Measurements from ENCODE around the gene CBFA2T3. TPM values are rescaled to one million over a fixed set of nuclear protein-coding genes. Genes with fewer than 3 reads are reported as not detected.

The CBFA2T3 gene
- polyA plus RNA-seq, 1 experiment = not detected

- DNase-seq (ENCODE audit: low read depth) = no peak
- H3K4me3 ChIP-seq (ENCODE audit: low read depth, low read length) = no peak overlapping the region
- TF ChIP-seq CTCF (IDR thresholded peaks at IDR 0.05; ENCODE audit: insufficient read depth, low read depth, low read length) = no peak
- no peaks in the 10 kb centered on the region for H3K36me3 ChIP-seq (ENCODE audit: control insufficient read depth, insufficient read depth, low read length)
- POLR2A ChIA-PET = no interaction called here
- H3K27me3 ChIP-seq (ENCODE audit: control insufficient read depth, insufficient read depth, low read length) = 0 out of 2 replicates have a peak, but pooled peaks cover 2% of the 10 kb centered on the region
- CTCF ChIA-PET = no interaction called here
Measured at GRCh38 chr16:88983165-88983564, 6.2 kb upstream of the CBFA2T3 start.

GRCh38 chr16:88982286-88983084, 5.5 kb upstream of the CBFA2T3 start:
- H3K27me3 ChIP-seq (ENCODE audit: control insufficient read depth, insufficient read depth, low read length) = no peaks in the 10 kb centered on the region
- ChIA-PET POLR2A (no interaction called here), CTCF (no interaction called here)
- H3K4me3 ChIP-seq (ENCODE audit: low read depth, low read length) = no peak overlapping the region
- H3K36me3 ChIP-seq (ENCODE audit: control insufficient read depth, insufficient read depth, low read length) = no peaks in the 10 kb centered on the region
- DNase-seq (ENCODE audit: low read depth) = no peak
- no peak for TF ChIP-seq CTCF (IDR thresholded peaks at IDR 0.05; ENCODE audit: insufficient read depth, low read depth, low read length)

GRCh38 chr16:88979353-88980015, 2.5 kb upstream of the CBFA2T3 start:
- Histone ChIP-seq H3K4me3 (ENCODE audit: low read depth, low read length) (no peak overlapping the region), H3K27me3 (ENCODE audit: control insufficient read depth, insufficient read depth, low read length) (peaks cover under 1% of the 10 kb centered on the region; the same call in 1 of the 2 replicates), H3K36me3 (ENCODE audit: control insufficient read depth, insufficient read depth, low read length) (no peaks in the 10 kb centered on the region)
- ChIA-PET CTCF (no interaction called here), POLR2A (no interaction called here)
- DNase-seq (ENCODE audit: low read depth) = no peak
- TF ChIP-seq CTCF (IDR thresholded peaks at IDR 0.05; ENCODE audit: insufficient read depth, low read depth, low read length) = no peak

- Histone ChIP-seq H3K4me3 (ENCODE audit: low read depth, low read length) (no peak overlapping the region), H3K27me3 (ENCODE audit: control insufficient read depth, insufficient read depth, low read length) (peaks cover 2% of the 10 kb centered on the region; the same call in 1 of the 2 replicates), H3K36me3 (ENCODE audit: control insufficient read depth, insufficient read depth, low read length) (no peaks in the 10 kb centered on the region)
- DNase-seq (ENCODE audit: low read depth) = no peak
- POLR2A ChIA-PET = no interaction called here
- no peak for TF ChIP-seq CTCF (IDR thresholded peaks at IDR 0.05; ENCODE audit: insufficient read depth, low read depth, low read length)
- CTCF ChIA-PET = no interaction called here
Measured at GRCh38 chr16:88978608-88979346, 1.8 kb upstream of the CBFA2T3 start.

Data from BJ (cell line).